ENCODE results near the gene ERC1.
"Not testable (repeated sequence)": the region's sequence is repeated elsewhere in the genome, so short reads cannot be mapped to it uniquely, and the experiment has no call there.

Gene ERC1

GRCh38 chr12:1213205-1213604 is 222.2 kb downstream of the ERC1 start:
- Mint-ChIP-seq H3K9me3 (no peaks in the 10 kb centered on the region), H3K4me3 (no peak overlapping the region), H3K27ac (no peak overlapping the region), H3K36me3 (no peaks in the 10 kb centered on the region), H3K4me1 (peaks cover 5% of the 10 kb centered on the region)
- ATAC-seq: peak; percentile 76
- DNase-seq (ENCODE audit: low spot score in 2 of 2): no peak

- ATAC-seq (no peak), DNase-seq (ENCODE audit: low spot score in 2 of 2) (no peak)
- H3K4me3 Mint-ChIP-seq: no peak overlapping the region
- no peak overlapping the region for H3K27ac Mint-ChIP-seq
- H3K4me1 Mint-ChIP-seq: peaks cover 5% of the 10 kb centered on the region
- no peaks in the 10 kb centered on the region for H3K9me3 Mint-ChIP-seq
- no peaks in the 10 kb centered on the region for H3K36me3 Mint-ChIP-seq
Observed at GRCh38 chr12:1213618-1214205, 222.7 kb downstream of the ERC1 start.

- ATAC-seq: no peak
- Mint-ChIP-seq H3K27ac (no peak overlapping the region), H3K36me3 (no peaks in the 10 kb centered on the region)
Observed at GRCh38 chr12:1216560-1216959, 225.5 kb downstream of the ERC1 start.

DNA sequence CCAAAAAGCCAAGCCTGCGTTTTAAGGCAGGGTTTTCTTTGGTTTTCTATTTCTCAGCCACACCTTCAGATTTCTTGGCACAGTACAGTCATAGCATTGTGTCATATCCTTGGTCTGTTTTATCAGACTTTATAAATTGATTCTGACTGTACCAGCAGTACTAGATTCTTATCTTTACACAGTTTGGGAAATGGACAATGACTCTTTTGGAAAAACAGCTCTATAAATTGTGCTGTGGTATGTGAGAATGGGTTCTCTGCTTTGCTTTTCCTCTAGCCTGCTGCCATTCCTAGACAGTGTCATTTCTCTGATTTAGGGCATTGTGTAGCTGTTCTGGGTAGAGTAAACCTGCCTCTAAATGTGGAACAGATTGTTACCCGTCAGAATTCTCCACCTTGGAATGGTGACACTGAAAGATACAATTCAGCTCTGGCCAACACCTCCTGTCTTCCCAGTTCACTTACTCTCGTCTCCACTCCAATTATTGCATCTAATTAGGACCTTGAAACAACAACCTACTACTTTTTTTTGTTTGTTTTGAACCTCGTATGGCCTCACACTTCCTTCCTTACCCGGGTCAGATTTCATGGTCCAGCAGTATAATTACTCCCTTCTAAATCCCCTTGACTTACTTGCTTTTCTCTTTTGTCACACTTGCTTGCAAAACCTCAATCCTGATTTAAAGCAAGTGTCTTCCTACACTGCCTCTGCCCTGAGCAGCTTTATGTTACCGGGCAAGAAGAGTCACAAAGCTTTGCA is 226.3 kb downstream of the ERC1 start:
- no peak overlapping the region for H3K4me3 Mint-ChIP-seq
- H3K9me3 Mint-ChIP-seq: no peaks in the 10 kb centered on the region
- H3K27ac Mint-ChIP-seq: no peak overlapping the region
- no peaks in the 10 kb centered on the region for H3K36me3 Mint-ChIP-seq
- DNase-seq (ENCODE audit: low spot score in 2 of 2) (no peak), ATAC-seq (peak; percentile 61)
- H3K4me1 Mint-ChIP-seq: peaks cover 5% of the 10 kb centered on the region

More at GRCh38 chr12:1216560-1216959, 225.5 kb downstream of the ERC1 start:
- Mint-ChIP-seq H3K9me3 (no peaks in the 10 kb centered on the region), H3K4me3 (no peak overlapping the region), H3K4me1 (peaks cover 5% of the 10 kb centered on the region)
- no peak for DNase-seq (ENCODE audit: low spot score in 2 of 2)

GRCh38 chr12:1218369-1218768 is 227.3 kb downstream of the ERC1 start:
- Mint-ChIP-seq H3K9me3 (no peaks in the 10 kb centered on the region), H3K27ac (no peak overlapping the region), H3K4me3 (no peak overlapping the region), H3K4me1 (peaks cover under 1% of the 10 kb centered on the region), H3K36me3 (no peaks in the 10 kb centered on the region)
- ATAC-seq: no peak
- DNase-seq (ENCODE audit: low spot score in 2 of 2): no peak

GRCh38 chr12:1220127-1221092 is 229.4 kb downstream of the ERC1 start:
- no peak for DNase-seq (ENCODE audit: low spot score in 2 of 2)
- no peak overlapping the region for H3K4me3 Mint-ChIP-seq
- H3K27ac Mint-ChIP-seq: no peak overlapping the region
- H3K9me3 Mint-ChIP-seq: no peaks in the 10 kb centered on the region
- H3K4me1 Mint-ChIP-seq: no peaks in the 10 kb centered on the region
- ATAC-seq: no peak
- no peaks in the 10 kb centered on the region for H3K36me3 Mint-ChIP-seq

- DNase-seq (ENCODE audit: low spot score in 2 of 2) (no peak), ATAC-seq (no peak)
- Mint-ChIP-seq H3K9me3 (no peaks in the 10 kb centered on the region), H3K36me3 (no peaks in the 10 kb centered on the region), H3K4me1 (peaks cover 17% of the 10 kb centered on the region), H3K4me3 (no peak overlapping the region), H3K27ac (no peak overlapping the region)
Observed at GRCh38 chr12:1222858-1223639, 232.0 kb downstream of the ERC1 start.

- peaks cover 17% of the 10 kb centered on the region for H3K4me1 Mint-ChIP-seq
- no peak overlapping the region for H3K4me3 Mint-ChIP-seq
- no peaks in the 10 kb centered on the region for H3K36me3 Mint-ChIP-seq
- H3K27ac Mint-ChIP-seq: no peak overlapping the region
- ATAC-seq (peak; percentile 84), DNase-seq (ENCODE audit: low spot score in 2 of 2) (no peak)
- no peaks in the 10 kb centered on the region for H3K9me3 Mint-ChIP-seq
Observed at GRCh38 chr12:1226951-1227350, 235.9 kb downstream of the ERC1 start.

DNA sequence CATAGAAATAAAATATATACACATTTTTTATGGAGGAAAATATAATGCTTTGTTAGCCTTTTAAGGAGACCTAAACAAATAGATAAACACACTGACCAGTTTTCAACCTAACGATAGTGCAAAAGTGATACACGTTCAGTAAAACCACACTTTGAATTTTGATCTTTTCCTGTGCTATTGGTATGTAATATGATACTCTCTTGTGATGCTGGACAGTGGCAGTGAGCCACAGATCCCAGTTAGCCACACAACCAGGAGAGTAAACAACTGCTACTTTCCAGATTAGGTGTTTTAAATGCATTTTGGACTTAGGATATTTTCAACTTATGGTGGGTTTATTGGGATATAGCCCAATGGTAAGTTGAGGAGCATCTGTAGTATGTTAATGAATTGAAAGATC is 243.1 kb downstream of the ERC1 start:
- no peak for DNase-seq (ENCODE audit: low spot score in 2 of 2)
- ATAC-seq: no peak
- Mint-ChIP-seq H3K4me3 (no peak overlapping the region), H3K9me3 (no peaks in the 10 kb centered on the region), H3K36me3 (peaks cover 15% of the 10 kb centered on the region), H3K4me1 (no peaks in the 10 kb centered on the region), H3K27ac (no peak overlapping the region)

- H3K27ac Mint-ChIP-seq: no peak overlapping the region
- ATAC-seq: no peak
- no peak for DNase-seq (ENCODE audit: low spot score in 2 of 2)
- H3K36me3 Mint-ChIP-seq: peaks cover 5% of the 10 kb centered on the region
- no peaks in the 10 kb centered on the region for H3K4me1 Mint-ChIP-seq
- H3K4me3 Mint-ChIP-seq: no peak overlapping the region
- H3K9me3 Mint-ChIP-seq: no peaks in the 10 kb centered on the region
Observed at GRCh38 chr12:1246637-1247036, 255.6 kb downstream of the ERC1 start.

GRCh38 chr12:1250641-1251040 is 259.6 kb downstream of the ERC1 start:
- Mint-ChIP-seq H3K36me3 (no peaks in the 10 kb centered on the region), H3K27ac (no peak overlapping the region), H3K9me3 (no peaks in the 10 kb centered on the region), H3K4me3 (no peak overlapping the region), H3K4me1 (no peaks in the 10 kb centered on the region)
- DNase-seq (ENCODE audit: low spot score in 2 of 2): no peak
- no peak for ATAC-seq

- no peaks in the 10 kb centered on the region for H3K36me3 Mint-ChIP-seq
- no peak overlapping the region for H3K4me3 Mint-ChIP-seq
- ATAC-seq: no peak
- H3K9me3 Mint-ChIP-seq: no peaks in the 10 kb centered on the region
- DNase-seq (ENCODE audit: low spot score in 2 of 2): no peak
- no peaks in the 10 kb centered on the region for H3K4me1 Mint-ChIP-seq
- H3K27ac Mint-ChIP-seq: peak overlapping the region; percentile 20
Observed at GRCh38 chr12:1252758-1253157, 261.7 kb downstream of the ERC1 start.

- H3K36me3 Mint-ChIP-seq; H3K4me3 Mint-ChIP-seq; H3K27ac Mint-ChIP-seq; H3K4me1 Mint-ChIP-seq; H3K9me3 Mint-ChIP-seq; ATAC-seq; DNase-seq (ENCODE audit: low spot score in 2 of 2): not testable (repeated sequence)
Observed at GRCh38 chr12:1255125-1255524, 264.1 kb downstream of the ERC1 start.

DNA sequence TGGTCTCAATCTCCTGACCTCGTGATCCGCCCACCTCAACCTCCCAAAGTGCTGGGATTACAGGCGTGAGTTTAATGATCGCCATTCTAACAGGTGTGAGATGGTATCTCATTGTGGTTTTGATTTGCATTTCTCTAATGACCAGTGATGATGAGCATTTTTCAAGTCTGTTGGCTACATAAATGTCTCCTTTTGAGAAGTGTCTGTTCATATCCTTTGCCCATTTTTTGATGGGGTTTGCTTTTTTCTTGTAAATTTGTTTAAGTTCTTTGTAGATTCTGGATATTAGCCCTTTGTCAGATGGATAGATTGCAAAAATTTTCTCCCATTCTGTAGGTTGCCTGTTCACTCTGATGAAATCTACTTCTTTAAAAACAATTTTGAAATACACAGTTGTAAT is 264.8 kb downstream of the ERC1 start:
- not testable (repeated sequence) for H3K9me3 Mint-ChIP-seq; DNase-seq (ENCODE audit: low spot score in 2 of 2); ATAC-seq; H3K36me3 Mint-ChIP-seq; H3K4me1 Mint-ChIP-seq; H3K4me3 Mint-ChIP-seq; H3K27ac Mint-ChIP-seq

DNA sequence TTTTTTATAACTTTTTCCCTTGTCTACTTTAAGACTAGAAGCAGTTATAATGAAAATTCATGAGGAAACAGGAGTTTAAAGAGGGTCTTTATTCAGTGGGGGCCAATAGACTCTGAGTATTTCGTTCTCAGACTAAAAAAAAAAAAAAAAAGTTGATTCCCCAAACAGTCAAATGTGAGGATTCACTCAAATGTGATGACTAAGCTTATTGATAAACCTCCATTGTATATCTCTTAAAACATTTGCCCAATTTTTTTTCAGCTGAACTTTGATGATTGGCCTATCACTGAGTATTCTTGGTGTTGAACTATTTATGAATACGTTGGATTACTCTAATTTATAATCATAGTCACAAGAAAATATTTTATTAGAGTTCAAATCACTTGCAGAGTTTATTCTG is 265.3 kb downstream of the ERC1 start:
- Mint-ChIP-seq H3K4me3 (no peak overlapping the region), H3K9me3 (no peaks in the 10 kb centered on the region), H3K27ac (no peak overlapping the region), H3K4me1 (no peaks in the 10 kb centered on the region), H3K36me3 (no peaks in the 10 kb centered on the region)
- DNase-seq (ENCODE audit: low spot score in 2 of 2) (no peak), ATAC-seq (no peak)
